M059J (cell line): ENCODE results near the gene TBC1D4. TPM values are rescaled to one million over a fixed set of nuclear protein-coding genes. Genes with fewer than 3 reads are reported as not detected.
"Not testable (repeated sequence)": the region's sequence is repeated elsewhere in the genome, so short reads cannot be mapped to it uniquely, and the experiment has no call there.

ENCODE experiments used
- DNase-seq: peaks from one replicate; pipeline ENCODE4 v3.0.0-alpha.2; 2012; ENCODE audit warnings: low read depth
- total RNA-seq: library from RNA; depleted of rRNA; stranded (reverse); fragments of >200 nt; shearing (Covaris generic); gene quantifications from 2 replicates; pipeline ENCODE4 v1.2.3, GENCODE V29; 2014

TBC1D4 gene
- total RNA-seq, 1 experiment from 2014 or later = 9.9 TPM

- no peak for DNase-seq
These were observed 118.6 kb downstream of the TBC1D4 start for GRCh38 chr13:75363371-75363770.

DNA sequence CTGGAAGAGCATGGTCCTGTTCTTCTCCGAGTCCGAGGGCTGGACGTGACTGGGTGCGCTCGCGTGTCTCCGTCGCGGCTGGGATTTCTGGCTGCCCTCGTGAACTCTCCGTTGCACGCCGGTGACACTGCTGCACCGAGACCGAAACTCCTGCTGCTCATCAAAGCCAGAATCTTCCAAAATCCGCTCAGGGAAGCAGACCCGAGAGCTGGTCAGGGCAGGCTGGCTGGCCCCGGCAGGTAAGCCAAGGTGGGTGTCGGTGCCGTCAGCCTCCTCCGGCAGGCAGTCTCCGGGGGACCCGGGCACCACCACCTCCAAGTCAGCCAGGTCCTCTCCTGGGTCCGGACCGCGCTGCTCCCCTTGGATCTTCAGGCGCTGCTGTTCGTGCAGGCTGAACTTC lies 119.9 kb downstream of the TBC1D4 start:
- no peak for DNase-seq

GRCh38 chr13:75360170-75360569 lies 121.8 kb downstream of the TBC1D4 start:
- DNase-seq = no peak

DNA sequence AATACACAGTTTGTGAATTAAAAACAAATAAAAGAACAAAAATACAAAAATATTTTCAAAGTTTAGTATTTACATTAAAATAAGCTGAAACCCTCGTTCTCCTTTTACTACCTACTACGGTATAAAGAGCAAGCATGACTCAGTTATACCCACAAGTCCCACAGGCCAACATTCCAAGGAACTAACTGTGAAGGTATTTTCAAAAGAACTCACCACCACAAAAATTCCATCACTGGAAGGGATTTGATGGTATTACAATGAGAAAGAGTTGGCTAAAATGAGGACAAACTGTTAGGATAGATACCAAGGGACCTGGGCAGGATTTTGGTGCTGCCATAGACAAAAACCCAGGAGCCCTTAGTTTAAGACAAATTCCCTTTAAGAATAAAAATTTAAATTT lies 122.7 kb downstream of the TBC1D4 start:
- DNase-seq = peak; percentile 95

GRCh38 chr13:75357576-75358289 lies 124.2 kb downstream of the TBC1D4 start:
- DNase-seq = peak; percentile 66

GRCh38 chr13:75356421-75356820 lies 125.5 kb downstream of the TBC1D4 start:
- no peak for DNase-seq

DNA sequence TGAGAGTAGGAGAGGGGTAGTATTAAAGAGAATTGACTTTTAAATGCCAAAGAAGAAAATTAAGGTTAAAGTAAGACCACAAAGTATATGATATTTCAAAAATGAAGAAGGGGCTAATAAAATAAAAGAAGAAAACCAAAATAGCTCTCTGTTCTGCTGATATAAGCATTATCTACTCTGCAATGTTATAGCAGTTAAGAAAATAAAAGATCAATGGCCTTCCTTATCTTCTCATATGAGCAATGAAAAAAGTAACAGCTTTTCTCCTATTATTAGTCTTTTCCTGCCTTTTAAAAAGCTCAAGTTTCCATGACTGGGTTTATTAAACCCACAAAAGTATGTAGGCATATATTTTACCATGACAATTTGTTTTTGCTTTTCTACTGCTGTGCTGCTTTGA lies 126.4 kb downstream of the TBC1D4 start:
- DNase-seq = no peak

DNA sequence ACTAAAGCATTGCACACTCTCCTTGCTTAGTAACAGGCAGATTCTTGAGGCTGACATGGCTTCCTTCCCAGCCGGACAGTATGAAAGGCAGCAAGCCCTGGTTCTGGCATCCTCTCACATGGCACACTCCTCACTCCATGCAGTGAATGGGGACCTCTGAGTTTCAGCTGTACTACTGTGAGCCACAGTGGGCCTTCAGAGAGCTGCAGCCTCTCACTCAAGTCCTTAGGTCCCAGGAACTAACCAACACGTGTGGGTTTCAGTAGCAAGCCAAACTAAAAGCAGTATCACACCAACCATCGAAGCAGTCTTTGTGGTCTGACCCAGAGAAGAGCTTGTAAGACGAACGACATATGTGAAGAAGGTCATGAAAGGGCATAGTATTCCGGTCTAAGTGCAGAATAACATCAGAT lies 128.2 kb downstream of the TBC1D4 start:
- no peak for DNase-seq

DNA sequence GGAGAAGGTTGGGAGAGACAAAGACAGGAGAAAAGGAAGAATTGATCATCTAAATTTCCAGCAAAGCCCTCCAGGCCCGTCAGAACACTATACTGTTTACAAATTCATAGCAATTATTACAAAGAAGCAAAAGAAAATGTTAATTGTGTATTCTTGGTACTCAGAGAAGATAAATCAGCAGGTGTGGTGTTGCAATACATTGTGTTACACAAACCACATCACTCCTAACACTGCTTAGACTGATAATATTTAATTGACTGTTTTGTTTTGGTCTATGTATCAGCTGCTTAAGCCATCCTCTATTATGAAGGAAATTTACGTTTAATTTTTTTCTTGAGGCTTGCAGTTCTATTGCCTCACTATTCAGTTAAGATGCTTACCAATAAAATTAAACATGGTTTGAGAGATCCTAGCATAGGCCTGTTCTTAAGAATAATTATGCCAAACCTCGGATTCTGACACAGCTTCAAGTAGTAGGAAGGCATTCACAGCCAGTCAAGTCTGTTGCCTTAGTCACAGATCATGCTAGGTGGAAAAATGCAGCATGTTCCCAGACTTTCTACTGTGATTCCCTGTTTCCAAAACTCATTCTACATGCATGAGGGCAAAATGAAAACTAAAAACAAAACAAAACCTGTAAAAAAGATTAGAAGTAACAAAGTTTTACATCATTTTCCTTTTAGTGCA lies 129.2 kb downstream of the TBC1D4 start:
- DNase-seq = no peak

DNA sequence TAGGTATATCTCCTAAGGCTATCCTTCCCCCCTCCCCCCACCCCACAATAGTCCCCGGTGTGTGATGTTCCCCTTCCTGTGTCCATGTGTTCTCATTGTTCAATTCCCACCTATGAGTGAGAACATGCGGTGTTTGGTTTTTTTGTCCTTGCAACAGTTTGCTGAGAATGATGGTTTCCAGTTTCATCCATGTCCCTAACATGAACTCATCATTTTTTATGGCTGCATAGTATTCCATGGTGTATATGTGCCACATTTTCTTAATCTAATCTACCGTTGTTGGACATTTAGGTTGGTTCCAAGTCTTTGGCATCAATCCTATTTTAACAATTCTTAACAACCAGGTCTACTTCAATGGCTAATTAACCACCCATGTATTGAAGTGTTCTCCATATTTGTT lies 130.4 kb downstream of the TBC1D4 start:
- not testable (repeated sequence) for DNase-seq

DNA sequence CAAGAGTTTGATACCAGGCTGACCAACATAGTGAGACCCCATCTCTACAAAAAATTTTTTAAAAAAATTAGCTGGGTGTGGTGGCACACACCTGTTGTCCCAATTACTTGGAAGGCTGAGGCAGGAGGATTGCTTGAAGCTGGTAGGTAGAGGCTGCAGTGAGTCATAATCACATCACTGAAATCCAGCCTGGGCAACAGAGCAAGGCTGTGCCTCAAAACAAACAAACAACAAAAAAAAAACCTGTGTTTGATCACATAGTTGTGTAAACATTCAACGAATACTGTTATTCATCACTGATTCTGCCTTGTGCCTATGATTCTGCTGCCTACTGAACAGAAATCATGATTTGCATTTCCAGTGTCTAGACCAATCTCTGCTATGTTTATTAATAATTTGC lies 134.0 kb downstream of the TBC1D4 start:
- peak; percentile 49 for DNase-seq

- no peak for DNase-seq
These were observed 134.5 kb downstream of the TBC1D4 start for GRCh38 chr13:75347457-75347856.

DNA sequence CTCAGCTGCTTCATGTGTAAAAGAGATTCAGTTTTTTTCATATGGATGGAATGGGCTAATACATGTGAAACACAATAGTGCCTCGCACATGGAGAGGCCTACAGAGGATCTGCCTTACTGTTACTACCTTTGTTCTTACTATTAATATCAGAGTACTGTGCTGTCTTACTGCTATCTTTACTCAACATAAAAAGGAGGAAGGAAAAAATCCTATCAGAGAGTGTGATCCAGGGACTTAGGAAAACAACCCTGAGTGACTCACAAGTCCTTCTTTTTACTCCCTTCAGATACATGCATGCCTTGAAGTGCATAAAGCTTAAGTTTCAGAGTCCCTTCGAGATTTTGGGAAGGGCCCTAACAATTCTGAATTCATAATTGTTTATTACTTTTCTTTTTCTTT lies 136.8 kb downstream of the TBC1D4 start:
- DNase-seq = no peak

GRCh38 chr13:75341028-75341427 lies 140.9 kb downstream of the TBC1D4 start:
- no peak for DNase-seq

- DNase-seq = no peak
These were observed 142.2 kb downstream of the TBC1D4 start for GRCh38 chr13:75339635-75340374.

- DNase-seq = no peak
These were observed 147.1 kb downstream of the TBC1D4 start for GRCh38 chr13:75334634-75335447.

DNA sequence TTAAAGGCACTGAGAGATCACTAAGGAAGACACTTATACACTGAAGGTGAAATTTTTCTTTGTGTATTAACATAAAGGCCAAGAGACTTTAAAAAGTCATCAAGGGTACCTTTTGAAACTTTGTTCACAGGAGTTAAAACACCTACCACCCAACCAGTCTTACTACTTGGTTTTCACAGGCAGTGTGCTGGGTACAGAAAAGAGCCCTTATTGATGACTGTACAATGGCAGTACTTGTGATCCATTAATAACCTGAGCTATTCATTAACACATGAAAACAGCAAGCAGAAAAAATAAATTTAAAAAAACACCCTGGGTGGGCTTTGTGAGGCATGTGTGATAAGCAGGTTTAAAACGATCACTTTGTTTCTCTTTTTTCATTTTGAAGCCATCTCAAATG lies 148.9 kb downstream of the TBC1D4 start:
- DNase-seq = no peak

- DNase-seq = no peak
These were observed 150.1 kb downstream of the TBC1D4 start for GRCh38 chr13:75331792-75332349.

GRCh38 chr13:75330770-75331169 lies 151.2 kb downstream of the TBC1D4 start:
- no peak for DNase-seq

- DNase-seq = no peak
These were observed 152.2 kb downstream of the TBC1D4 start for GRCh38 chr13:75329723-75330122.

DNA sequence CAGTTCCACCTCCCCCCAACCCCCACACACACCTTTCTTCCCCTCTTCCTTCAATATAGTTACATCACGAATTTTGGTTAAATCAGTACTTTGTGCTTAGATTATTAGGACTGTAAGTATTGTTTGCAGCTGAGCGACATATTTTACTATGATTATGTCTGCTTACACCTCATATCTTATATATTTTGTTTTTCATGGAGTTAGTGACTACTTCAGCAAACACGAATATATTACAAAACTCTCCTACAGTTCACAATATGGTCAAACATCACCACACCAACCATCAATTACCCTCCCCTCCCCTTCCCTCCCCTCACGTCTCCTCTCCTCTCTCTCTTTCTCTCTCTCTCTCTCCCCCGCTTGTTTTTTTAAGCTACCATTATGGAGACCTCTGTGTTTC lies 152.9 kb downstream of the TBC1D4 start:
- no peak for DNase-seq

DNA sequence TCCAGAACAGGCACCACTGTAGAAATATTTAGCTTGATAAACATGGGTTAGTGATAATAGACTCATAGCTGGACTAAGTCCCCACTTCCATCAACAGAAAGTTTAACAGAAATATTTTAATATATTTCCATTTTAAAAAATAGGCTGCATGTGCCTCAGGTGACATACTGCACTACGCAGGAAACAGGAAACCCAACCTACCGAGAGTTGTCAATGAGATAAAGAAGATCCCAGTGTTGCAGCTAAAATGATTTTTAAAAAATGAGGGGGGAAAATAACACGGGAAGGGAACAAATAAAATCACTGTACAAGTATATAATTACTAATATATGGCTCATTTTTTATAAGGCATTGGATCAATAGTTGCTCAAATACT lies 154.8 kb downstream of the TBC1D4 start:
- no peak for DNase-seq
